ENCODE results near the gene ENTPD6.

Gene ENTPD6

DNA sequence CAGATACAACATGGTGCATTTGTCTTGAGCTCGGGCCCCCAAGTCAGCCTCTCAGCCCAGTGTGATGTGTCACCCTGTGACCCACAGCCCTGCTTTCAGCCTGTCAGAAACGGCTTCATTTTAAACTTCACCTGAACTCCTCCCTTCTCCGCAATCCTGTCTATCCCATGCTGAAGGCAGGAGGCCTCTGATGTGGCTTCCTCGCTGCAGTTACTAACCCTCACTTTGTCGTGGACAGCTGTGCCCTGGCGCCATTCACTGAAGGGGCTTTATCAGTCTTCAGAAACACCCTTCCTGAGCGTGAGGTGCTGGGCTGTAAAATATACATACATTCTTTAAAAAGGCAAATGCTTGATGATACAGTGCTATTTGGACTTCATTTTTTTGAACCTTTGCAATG is 7.9 kb upstream of the ENTPD6 start:
- DNase-seq (ENCODE audit: low read depth in 2 of 2): no peak

DNA sequence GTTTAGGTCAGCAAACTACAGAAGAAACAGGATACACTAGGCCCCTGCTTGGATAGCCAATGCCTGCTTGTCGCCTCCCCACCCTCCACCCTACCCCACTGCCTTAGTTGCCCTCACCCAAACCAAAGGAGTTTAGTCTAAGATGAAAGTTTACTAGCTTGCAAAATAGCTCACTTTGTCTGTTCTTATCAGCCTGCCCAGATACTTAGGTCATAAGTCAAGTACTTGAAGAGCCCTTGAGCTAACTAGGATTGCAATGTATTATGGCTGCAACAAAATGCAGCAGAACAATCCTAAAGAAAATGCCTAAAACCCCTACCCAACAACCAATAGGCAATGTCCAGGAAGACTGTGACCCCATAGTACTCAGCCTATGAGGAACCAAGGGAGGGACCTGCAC is 7.3 kb upstream of the ENTPD6 start:
- no peak for DNase-seq (ENCODE audit: low read depth in 2 of 2)

- no peak for DNase-seq (ENCODE audit: low read depth in 2 of 2)
Measured at GRCh38 chr20:25191051-25191450, 4.5 kb upstream of the ENTPD6 start.

GRCh38 chr20:25191689-25192088 is 3.8 kb upstream of the ENTPD6 start:
- DNase-seq (ENCODE audit: low read depth in 2 of 2): no peak

DNA sequence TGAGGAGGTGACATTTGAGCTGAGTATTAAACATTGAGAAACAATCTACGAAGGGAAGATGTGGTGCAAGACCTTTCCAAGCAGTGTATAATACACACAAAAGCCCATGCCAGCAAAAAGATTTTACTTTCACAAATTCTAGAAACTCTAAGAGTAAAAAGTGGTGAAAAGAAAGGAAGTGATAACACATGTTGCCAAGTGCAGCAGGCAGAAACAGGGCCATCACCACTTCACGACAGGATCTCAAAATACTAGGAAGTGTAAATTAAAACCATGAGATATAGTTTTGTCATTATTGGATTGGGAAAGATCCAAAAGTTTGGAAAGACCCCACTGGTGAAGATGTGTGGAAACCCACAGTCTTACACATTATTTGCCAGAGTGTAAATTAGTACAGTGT is 1.7 kb upstream of the ENTPD6 start:
- DNase-seq (ENCODE audit: low read depth in 2 of 2): no peak

- no peak for DNase-seq (ENCODE audit: low read depth in 2 of 2)
Measured at GRCh38 chr20:25194333-25194972, 1.1 kb upstream of the ENTPD6 start.

DNA sequence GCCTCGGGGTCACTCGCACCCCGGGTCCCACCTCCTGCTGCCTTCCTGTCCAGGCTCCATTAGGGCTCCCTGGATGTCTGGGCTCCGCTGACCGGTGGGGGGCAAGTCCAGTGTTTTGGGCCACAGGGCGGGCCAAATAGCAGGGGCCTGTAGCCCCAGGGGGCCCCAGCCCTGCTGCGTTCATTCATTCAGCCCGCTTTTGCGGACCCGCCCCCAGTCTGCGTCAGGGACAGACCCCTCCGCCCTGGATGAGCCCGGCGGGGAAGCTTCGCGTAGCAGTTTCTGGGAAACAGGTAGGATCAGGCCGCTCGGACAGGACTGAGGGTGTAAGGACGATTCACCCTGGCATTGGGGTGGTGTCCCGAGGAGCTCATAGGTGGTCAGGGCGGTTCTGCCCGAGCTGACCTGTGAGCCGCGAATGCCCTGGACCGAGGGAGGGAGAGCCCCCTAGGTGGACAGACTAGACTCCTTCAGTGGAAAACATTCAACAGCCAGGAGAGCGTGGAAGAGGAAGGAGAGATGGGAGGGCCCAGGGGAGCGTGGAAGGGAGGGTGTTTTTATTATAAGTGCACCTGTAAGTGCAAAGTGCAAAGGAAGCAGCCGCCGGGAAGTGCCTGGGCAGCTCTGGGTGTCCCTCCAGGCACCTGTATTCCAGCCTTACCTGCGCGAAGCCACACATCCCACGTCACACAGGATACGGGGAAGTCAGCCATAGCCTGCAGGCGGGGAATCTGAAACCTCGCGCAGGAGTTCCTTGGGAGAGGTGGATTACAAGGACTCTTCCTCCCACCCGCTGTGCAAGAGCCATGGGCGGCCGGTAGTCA is 662 bp downstream of the ENTPD6 start:
- no peak for DNase-seq (ENCODE audit: low read depth in 2 of 2)

GRCh38 chr20:25196786-25197120 is 1.2 kb downstream of the ENTPD6 start:
- no peak for DNase-seq (ENCODE audit: low read depth in 2 of 2)

DNA sequence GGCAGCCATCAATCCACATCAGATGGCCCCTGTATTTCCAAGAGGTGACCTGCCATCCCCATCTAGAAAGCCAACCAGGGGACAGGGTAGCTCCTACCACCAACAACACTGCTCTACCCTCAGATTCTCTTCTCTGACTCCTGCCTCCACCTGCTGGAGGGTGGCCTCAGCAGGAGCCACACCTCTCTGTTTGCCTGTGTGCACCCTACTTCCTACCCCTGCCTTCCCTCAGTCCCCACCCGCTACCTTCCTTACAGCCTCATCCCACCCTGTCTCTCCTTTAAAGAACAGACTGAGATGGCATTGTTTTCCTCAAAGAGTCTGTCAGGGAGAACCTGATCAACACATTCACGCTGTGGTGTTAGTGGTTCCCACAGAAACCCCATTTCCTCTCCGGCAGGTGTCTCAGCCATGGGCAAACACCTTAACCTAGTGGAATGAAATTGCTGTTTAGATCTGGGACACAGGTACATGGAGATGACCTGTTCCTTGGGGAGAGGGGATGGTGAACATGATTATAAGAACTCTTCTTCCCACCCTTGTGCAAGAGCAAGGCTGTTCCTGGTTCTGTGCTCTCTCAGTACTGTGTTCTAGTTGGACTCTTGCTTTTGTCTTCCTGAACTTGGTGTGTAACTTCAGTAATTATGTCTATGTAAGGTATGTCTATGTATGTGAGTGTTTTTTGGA is 1.8 kb downstream of the ENTPD6 start:
- DNase-seq (ENCODE audit: low read depth in 2 of 2): no peak

DNA sequence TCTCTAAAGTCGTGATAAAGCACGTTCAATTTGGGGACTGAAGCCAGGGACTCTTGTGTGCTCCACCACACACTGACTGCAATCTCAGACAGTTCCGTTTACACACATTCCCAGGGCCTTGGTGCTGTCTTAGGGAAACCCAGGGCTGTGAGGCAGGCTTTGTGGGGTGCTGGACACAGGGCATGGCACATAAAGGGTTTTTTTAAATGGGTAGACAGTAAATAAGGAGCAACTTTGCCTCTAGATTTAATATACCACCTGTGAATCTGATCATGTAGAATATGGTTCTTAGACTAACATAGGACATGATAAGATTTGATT is 2.3 kb downstream of the ENTPD6 start:
- no peak for DNase-seq (ENCODE audit: low read depth in 2 of 2)

- DNase-seq (ENCODE audit: low read depth in 2 of 2): no peak
Measured at GRCh38 chr20:25198663-25199383, 3.3 kb downstream of the ENTPD6 start.

DNA sequence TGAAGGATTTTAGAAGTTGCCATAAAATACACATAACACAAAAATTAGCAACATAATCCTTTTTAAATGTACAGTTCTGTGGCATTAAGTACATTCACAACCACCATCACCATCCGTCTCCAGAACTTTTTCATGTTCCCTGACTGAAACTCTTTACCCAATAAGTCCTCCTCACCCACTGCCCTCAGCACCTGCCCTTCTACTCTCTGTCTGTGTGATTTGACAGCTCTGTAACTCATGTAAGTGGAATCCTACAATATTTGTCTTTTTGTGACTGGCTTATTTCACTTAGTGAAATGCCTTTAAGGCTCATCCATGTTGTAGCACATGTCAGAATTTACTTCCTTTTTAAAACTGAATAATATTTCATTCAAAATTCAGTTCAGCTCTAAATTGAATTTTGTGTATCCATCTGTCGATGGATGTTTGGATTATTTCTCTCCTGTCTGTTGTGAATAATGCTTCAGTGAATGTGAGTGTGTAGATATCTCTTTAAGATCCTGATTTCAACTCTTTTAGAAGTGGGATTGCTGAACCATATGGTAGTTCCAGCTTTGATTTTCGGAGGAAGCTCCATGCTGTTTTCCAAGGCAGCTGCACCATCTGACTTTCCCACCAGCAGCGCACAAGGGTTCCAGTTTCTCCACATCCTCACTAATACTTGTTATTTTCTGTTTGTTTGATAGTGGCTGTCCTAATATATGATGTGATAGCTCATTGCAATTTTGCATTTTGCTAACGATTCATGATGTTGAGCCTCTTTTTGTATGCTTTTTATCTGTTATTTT is 4.2 kb downstream of the ENTPD6 start:
- no peak for DNase-seq (ENCODE audit: low read depth in 2 of 2)

DNA sequence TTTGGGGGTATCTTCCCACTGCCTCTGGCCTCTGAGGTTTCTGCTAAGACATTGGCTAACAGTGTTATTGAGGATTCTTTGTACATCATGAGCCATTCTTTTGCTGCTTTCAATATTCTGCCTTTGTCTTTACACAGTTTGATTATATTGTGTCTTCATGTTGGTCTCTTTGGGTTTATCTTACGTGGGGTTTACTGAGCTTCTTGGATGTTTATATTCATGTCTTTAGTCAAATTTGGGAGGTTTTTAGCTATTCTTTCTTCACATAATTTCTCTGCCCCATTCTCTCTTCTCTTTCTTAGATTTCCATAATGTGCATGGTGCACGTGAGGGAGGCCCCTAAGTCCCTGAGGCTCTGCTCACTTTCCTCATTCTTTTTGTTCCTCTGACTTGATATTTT is 7.6 kb downstream of the ENTPD6 start:
- no peak for DNase-seq (ENCODE audit: low read depth in 2 of 2)

DNA sequence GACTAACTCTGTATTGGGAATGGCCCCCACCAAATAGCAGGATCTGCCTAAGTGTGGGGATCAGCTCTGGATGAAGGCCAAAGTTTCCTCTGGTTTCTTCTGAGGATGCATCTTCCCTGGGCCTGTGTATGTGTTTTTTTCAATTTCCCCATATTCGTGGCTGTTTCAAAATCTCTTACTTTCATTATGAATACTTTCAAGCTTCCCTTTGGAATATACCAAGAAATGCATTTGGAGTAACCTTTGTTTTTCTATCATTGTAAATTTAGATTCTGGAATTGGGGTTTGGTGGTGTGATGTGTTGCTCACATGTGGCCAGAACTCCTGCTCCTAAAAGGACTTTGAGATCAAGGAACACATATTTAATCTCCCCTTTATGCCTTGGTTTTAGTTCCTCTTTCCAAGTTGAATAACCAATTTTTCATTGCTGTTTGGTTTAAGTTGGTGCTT is 8.4 kb downstream of the ENTPD6 start:
- no peak for DNase-seq (ENCODE audit: low read depth in 2 of 2)

GRCh38 chr20:25204550-25205276 is 9.2 kb downstream of the ENTPD6 start:
- no peak for DNase-seq (ENCODE audit: low read depth in 2 of 2)

DNA sequence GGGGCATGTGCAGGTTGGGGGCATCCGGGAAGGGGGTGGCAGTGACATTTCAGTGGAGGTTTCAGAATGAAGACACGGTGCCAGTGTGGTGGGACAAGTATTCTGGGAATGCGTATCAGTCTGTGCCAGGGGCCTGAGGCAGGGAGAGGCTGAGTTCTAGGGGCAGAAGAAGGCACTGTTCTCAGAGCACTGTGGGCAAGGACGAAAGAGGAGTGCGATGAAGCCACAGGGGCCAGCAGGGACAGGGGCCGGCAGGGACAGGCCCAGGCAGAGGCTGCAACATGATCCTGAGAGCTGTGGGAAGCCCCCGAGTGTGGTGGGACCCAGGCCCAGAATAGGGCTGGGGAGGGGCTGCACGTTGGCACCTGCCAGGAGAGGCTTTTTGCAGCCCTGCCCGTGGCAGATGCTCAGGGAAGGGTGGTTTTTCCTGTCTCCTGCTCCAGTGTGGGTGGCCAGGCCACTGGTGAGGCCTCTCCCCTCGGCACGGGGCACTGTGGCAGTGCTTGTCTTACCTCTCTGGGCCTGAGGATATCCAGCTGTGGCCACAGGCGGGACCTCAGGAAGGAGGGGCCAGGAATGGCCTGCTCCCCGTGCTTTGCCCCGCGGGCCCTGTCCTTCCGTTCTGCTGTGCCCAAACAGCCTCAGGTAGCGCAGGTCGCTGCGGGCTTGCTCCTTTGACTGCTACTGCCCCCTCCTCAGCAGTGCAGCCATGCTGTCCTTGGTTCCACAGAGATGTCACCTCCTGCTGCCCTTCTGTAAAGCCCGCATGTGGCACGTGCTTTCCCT is 10.0 kb downstream of the ENTPD6 start:
- no peak for DNase-seq (ENCODE audit: low read depth in 2 of 2)

DNA sequence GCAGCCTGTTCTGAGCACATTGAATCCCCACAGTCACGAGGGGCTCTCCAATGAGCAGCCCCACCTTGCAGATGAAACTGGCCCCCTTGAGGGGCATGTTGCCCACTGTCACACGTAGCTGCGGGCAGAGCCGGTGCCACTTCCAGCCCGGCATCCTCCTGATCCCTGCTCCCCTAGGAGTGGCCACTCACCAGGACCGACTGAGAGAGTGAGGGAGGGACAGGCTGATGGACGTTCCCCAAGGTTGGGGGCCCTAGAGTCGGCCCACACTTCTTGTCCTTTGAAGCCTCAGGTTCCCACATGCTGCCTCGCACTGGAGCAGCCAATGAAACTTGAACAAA is 10.5 kb downstream of the ENTPD6 start:
- no peak for DNase-seq (ENCODE audit: low read depth in 2 of 2)

- DNase-seq (ENCODE audit: low read depth in 2 of 2): no peak
Measured at GRCh38 chr20:25206548-25206947, 11.0 kb downstream of the ENTPD6 start.

DNA sequence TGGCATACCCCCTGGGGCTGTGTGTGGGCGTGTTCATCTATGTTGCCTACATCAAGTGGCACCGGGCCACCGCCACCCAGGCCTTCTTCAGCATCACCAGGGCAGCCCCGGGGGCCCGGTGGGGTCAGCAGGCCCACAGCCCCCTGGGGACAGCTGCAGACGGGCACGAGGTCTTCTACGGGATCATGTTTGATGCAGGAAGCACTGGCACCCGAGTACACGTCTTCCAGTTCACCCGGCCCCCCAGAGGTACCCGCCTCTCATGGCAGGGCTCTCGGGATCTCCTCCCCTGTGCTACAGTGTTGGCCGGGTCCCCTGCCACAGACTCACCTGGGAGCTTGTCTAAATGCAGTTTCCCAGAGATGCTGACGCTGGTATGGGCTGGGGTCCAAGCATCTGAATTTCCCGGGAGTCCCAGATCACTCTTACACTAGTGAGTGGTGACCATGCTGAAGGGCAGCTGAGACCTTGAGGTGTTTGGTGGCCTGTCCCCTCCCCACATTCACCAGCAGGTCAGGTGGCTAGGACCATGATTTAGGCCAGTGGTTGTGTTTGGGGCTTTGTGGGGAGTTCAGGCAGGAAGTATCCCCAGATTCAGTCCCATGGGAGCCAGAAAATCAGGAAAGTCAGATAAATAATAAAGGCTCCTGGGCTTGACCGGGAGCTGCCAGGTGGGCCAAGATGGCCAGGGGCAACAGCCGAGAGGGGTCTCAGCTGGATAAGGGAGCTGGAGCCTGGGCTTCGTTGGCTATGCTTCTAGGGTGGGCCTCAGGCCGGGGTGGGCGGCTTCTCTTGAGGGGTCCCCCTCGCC is 11.8 kb downstream of the ENTPD6 start:
- no peak for DNase-seq (ENCODE audit: low read depth in 2 of 2)

Data from fibroblast of skin of left biceps (primary cell).